HepG2 (cell line): ENCODE data around the gene HSCB. TPM values are rescaled to one million over a fixed set of nuclear protein-coding genes. Genes with fewer than 3 reads are reported as not detected.

ENCODE experiments used
- AKNA ChIP-seq: sonication (generic); formaldehyde crosslinking; IDR thresholded peaks from 2 replicates; pipeline ENCODE4 v1.4.0; 2020; ENCODE audit warnings: missing genetic modification reagents, borderline replicate concordance
- BORCS8-MEF2B ChIP-seq: sonication (generic); formaldehyde crosslinking; IDR thresholded peaks from 2 replicates; pipeline ENCODE4 v1.8.0; 2022; ENCODE audit warnings: mild to moderate bottlenecking, missing genetic modification reagents
- FLYWCH1 ChIP-seq: sonication (generic); formaldehyde crosslinking; IDR thresholded peaks from 2 replicates; pipeline ENCODE4 v1.8.1; 2023; ENCODE audit warnings: mild to moderate bottlenecking, missing genetic modification reagents
- HNF4A ChIP-seq: sonication (generic); formaldehyde crosslinking; IDR thresholded peaks from 2 replicates; pipeline ENCODE4 v1.4.0; 2020; ENCODE audit warnings: missing genetic modification reagents
- MAFK ChIP-seq, 2 experiments: IDR thresholded peaks in 1 of 2; conservative IDR thresholded peaks in 1 of 2; 2 replicates each; pipeline ENCODE4 v1.6.1; 2011; ENCODE audit warnings: improper control_type of control experiment in 2 of 2, low read length in 2 of 2
- NR2F2 ChIP-seq: IDR thresholded peaks from 2 replicates; pipeline ENCODE4 v1.6.1; 2012; ENCODE audit warnings: low read depth, inconsistent platforms, borderline replicate concordance
- PHF20 ChIP-seq: sonication (generic); formaldehyde crosslinking; IDR thresholded peaks from 2 replicates; pipeline ENCODE4 v1.5.0; 2020; ENCODE audit warnings: mild to moderate bottlenecking, missing genetic modification reagents
- POLR2G ChIP-seq: fragments of 200-400 bp; formaldehyde crosslinking; IDR thresholded peaks from 2 replicates; pipeline ENCODE4 v1.6.1; 2018; ENCODE audit warnings: mild to moderate bottlenecking, low read depth, low read length, moderate library complexity
- RFX3 ChIP-seq: IDR thresholded peaks from 2 replicates; pipeline ENCODE4 v1.6.1; 2016; ENCODE audit warnings: missing biosample characterization, missing genetic modification reagents
- RNF2 ChIP-seq: fragments of 450-650 bp; conservative IDR thresholded peaks from 2 replicates; pipeline ENCODE4 v1.6.1; 2016; ENCODE audit warnings: low read depth
- SMC3 ChIP-seq: IDR thresholded peaks from 2 replicates; pipeline ENCODE4 v1.6.1; 2011; ENCODE audit warnings: low read length, improper control_type of control experiment
- STAG1 ChIP-seq: sonication (generic); formaldehyde crosslinking; IDR thresholded peaks from 2 replicates; pipeline ENCODE4 v1.4.0; 2020; ENCODE audit warnings: missing genetic modification reagents
- TCF7 ChIP-seq: sonication (generic); IDR thresholded peaks from 2 replicates; pipeline ENCODE4 v1.6.1; 2016; ENCODE audit warnings: antibody characterized with exemption, low read depth
- ZBTB14 ChIP-seq: sonication (generic); formaldehyde crosslinking; IDR thresholded peaks from 2 replicates; pipeline ENCODE4 v1.4.0; 2020; ENCODE audit warnings: missing genetic modification reagents
- ZNF674 ChIP-seq: sonication (generic); formaldehyde crosslinking; IDR thresholded peaks from 2 replicates; pipeline ENCODE4 v1.5.0; 2020; ENCODE audit warnings: low read depth, mild to moderate bottlenecking, missing genetic modification reagents
- ZNF678 ChIP-seq: sonication (generic); formaldehyde crosslinking; IDR thresholded peaks from 2 replicates; pipeline ENCODE4 v1.4.0; 2020; ENCODE audit warnings: mild to moderate bottlenecking, missing genetic modification reagents
- ZNF878 ChIP-seq: sonication (generic); formaldehyde crosslinking; IDR thresholded peaks from 2 replicates; pipeline ENCODE4 v1.8.1; 2023; ENCODE audit warnings: mild to moderate bottlenecking, missing genetic modification reagents, moderate library complexity
- polyA plus RNA-seq, 8 experiments: library from polyadenylated mRNA; depleted of rRNA in 3 of 8; stranded (reverse) in 7 of 8; unstranded in 1 of 8; fragments of >200 nt; fragmentation: Illumina TruSeq in 4 of 8; extraction: Trizol in 4 of 8; gene quantifications; 2 replicates each; pipeline versions ENCODE4 v1.2.1 to v1.2.3, GENCODE V29; 2011 to 2016; ENCODE audit warnings: low read depth in 4 of 8, missing spikeins in 1 of 8, mixed read lengths in 1 of 8; ENCODE audit not compliant: insufficient read depth in 1 of 8
- total RNA-seq, 5 experiments: library from RNA; depleted of rRNA; stranded (reverse); fragments of >200 nt; fragmentation: Illumina TruSeq; extraction: Trizol; gene quantifications; 2 replicates each; pipeline ENCODE4 v1.2.3, GENCODE V29; 2016; ENCODE audit warnings: low read depth in 1 of 5
- TF ChIP-seq, protein P1 (sequence below): sonication (generic); formaldehyde crosslinking; IDR thresholded peaks from 2 replicates; pipeline ENCODE4; 2020; ENCODE audit warnings: missing genetic modification reagents, mild to moderate bottlenecking, borderline replicate concordance
- TF ChIP-seq, protein P2 (sequence below): sonication (generic); formaldehyde crosslinking; conservative IDR thresholded peaks from 2 replicates; pipeline ENCODE4 v1.5.0; 2020; ENCODE audit warnings: missing genetic modification reagents

The HSCB gene
- total and polyA plus RNA-seq, 2 of the 13 experiments (the other 11 are each of a cell fraction or from before 2014, with no cell fraction given) = 15.4 to 20.9 TPM

DNA sequence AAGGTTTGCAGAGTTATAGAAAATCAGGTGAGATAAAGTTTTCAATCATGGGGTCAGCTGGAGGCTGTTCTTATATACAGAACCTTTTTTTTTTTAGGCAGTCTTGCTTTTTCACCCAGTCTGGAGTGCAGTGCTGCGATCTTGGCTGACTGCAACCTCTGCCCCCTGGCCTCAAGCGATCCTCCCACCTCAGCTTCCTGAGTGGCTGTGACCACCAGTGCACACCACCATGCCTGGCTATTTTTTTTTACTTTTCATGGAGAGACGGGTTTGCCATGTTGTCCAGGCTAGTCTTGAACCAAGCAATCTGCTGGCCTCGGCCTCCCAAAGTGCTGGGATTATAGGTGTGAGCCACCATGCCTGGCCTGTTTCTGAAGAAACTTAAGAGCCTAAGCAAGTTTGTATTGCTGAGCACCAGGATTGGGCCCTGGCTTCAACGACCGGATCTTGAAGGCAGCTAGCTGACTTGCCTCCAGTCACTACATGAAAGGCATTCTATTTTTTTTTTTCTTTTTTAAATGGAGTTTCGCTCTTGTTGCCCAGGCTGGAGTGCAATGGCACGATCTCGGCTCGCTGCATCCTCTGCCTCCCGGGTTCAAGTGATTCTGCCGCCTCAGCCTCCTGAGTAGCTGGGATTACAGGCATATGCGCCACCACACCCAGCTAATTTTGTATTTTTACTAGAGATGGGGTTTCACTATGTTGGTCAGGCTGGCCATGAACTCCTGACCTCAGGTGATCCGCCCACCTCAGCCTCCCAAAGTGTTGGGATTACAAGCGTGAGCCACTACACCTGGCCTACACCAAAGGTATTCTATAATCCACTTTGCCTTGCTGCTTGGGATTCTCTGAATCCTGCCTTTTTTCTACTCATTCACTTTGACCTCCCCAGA, 50.9 kb downstream of the HSCB start (continued):
- TF ChIP-seq ZBTB14 (CRISPR knock-in tag) (no peak), STAG1 (CRISPR knock-in tag) (no peak; the same call in 1 of the 2 replicates), RNF2 (no peak), ZNF678 (CRISPR knock-in tag) (no peak), POLR2G (peak; percentile 97), FLYWCH1 (0 out of 2 replicates have a peak, but pooled peaks have one; percentile 23), ZNF878 (CRISPR knock-in tag) (no peak), HNF4A (CRISPR knock-in tag) (0 out of 2 replicates have a peak, but pooled peaks have one; percentile 10), PHF20 (no peak), NR2F2 (peak; percentile 61; the same call in 1 of the 2 replicates), TCF7 (no peak), SMC3 (no peak), MAFK (conservative IDR thresholded peaks at IDR 0.05 in 1 of 2, IDR thresholded peaks at IDR 0.05 in 1 of 2; ENCODE audit: low read length in 2 of 2) (no peak), RFX3 (no peak), ZNF674 (CRISPR knock-in tag) (no peak), AKNA (CRISPR knock-in tag) (no peak), BORCS8-MEF2B (CRISPR knock-in tag) (peak; percentile 33; the same call in 1 of the 2 replicates)
- TF ChIP-seq, protein P1, sequence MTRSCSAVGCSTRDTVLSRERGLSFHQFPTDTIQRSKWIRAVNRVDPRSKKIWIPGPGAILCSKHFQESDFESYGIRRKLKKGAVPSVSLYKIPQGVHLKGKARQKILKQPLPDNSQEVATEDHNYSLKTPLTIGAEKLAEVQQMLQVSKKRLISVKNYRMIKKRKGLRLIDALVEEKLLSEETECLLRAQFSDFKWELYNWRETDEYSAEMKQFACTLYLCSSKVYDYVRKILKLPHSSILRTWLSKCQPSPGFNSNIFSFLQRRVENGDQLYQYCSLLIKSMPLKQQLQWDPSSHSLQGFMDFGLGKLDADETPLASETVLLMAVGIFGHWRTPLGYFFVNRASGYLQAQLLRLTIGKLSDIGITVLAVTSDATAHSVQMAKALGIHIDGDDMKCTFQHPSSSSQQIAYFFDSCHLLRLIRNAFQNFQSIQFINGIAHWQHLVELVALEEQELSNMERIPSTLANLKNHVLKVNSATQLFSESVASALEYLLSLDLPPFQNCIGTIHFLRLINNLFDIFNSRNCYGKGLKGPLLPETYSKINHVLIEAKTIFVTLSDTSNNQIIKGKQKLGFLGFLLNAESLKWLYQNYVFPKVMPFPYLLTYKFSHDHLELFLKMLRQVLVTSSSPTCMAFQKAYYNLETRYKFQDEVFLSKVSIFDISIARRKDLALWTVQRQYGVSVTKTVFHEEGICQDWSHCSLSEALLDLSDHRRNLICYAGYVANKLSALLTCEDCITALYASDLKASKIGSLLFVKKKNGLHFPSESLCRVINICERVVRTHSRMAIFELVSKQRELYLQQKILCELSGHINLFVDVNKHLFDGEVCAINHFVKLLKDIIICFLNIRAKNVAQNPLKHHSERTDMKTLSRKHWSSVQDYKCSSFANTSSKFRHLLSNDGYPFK (CRISPR knock-in tag) = no peak
- TF ChIP-seq, protein P2, sequence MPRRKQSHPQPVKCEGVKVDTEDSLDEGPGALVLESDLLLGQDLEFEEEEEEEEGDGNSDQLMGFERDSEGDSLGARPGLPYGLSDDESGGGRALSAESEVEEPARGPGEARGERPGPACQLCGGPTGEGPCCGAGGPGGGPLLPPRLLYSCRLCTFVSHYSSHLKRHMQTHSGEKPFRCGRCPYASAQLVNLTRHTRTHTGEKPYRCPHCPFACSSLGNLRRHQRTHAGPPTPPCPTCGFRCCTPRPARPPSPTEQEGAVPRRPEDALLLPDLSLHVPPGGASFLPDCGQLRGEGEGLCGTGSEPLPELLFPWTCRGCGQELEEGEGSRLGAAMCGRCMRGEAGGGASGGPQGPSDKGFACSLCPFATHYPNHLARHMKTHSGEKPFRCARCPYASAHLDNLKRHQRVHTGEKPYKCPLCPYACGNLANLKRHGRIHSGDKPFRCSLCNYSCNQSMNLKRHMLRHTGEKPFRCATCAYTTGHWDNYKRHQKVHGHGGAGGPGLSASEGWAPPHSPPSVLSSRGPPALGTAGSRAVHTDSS (CRISPR knock-in tag) = no peak
